HCT116 (cell line): ENCODE measurements around the gene MVK. TPM values are rescaled to one million over a fixed set of nuclear protein-coding genes. Genes with fewer than 3 reads are reported as not detected.

Experiments
- ATAC-seq: fragments of 200-7000 bp; cut with Tn5 transposase; 2 replicates; pipeline ENCODE4 v1.9.1; 2020; ENCODE audit warnings: mild to moderate bottlenecking, moderate library complexity
- BruUV-seq: library from RNA; stranded (reverse); fragments of 400-500 nt; replicated peaks from 2 replicates; lab custom pipeline; 2021; lab: Mats Ljungman, UMichigan
- CTCF ChIA-PET: fragments of 300-600 bp; sonication (Branson Sonifier 250); formaldehyde crosslinking; loops from one replicate; lab custom pipeline; 2021; ENCODE audit warnings: antibody characterized with exemption; lab: Charles Lee
- POLR2A ChIA-PET: fragments of 300-600, 350-600 bp; sonication (Branson Sonifier 250); formaldehyde crosslinking; loops from one replicate; lab custom pipeline; 2021; ENCODE audit warnings: antibody characterized with exemption; lab: Charles Lee
- RAD21 ChIA-PET, 2 experiments: fragments of 300-600 bp; sonication (Branson Sonifier 250); formaldehyde crosslinking; loops; one replicate each; lab custom pipeline; 2023; ENCODE audit warnings: low total read pairs in 2 of 2; ENCODE audit not compliant: uncharacterized antibody in 2 of 2, unreplicated experiment in 2 of 2, low non-redundant PET in 1 of 2; lab: Charles Lee
- DNase-seq: peaks from one replicate; pipeline ENCODE4 v3.0.0-alpha.2; 2010; ENCODE audit warnings: low read depth, low spot score
- H2AFZ ChIP-seq: fragments of 200-600 bp; shearing (Covaris generic), sonication (generic); 2 replicates; pipeline ENCODE4 v1.6.1; 2017; ENCODE audit warnings: low read depth, mixed run types, mixed read lengths, antibody characterized with exemption, low read length; ENCODE audit not compliant: poor library complexity, severe bottlenecking
- H3K27ac ChIP-seq: 2 replicates; pipeline ENCODE4 v1.5.1; 2012; ENCODE audit warnings: low read depth, low read length
- H3K27me3 ChIP-seq: fragments of 200-600 bp; sonication (generic); 2 replicates; pipeline ENCODE4 v1.6.1; 2016; ENCODE audit warnings: mixed run types, low read length, mixed read lengths; ENCODE audit not compliant: insufficient read depth
- H3K36me3 ChIP-seq, 2 experiments: fragments of 200-500 bp in 1 of 2; fragments of 200-600 bp in 1 of 2; sonication (Bioruptor generic) in 1 of 2; sonication (generic) in 1 of 2; 2 replicates each; pipeline versions ENCODE4 v1.5.1 to v1.6.1; 2014 to 2016; ENCODE audit warnings: low read length in 2 of 2, inconsistent platforms in 1 of 2, mixed read lengths in 1 of 2, mixed run types in 1 of 2; ENCODE audit not compliant: insufficient read depth in 2 of 2, control insufficient read depth in 1 of 2
- H3K4me1 ChIP-seq, 2 experiments: fragments of 200-600 bp in 1 of 2; sonication (generic) in 1 of 2; 2 replicates each; pipeline versions ENCODE4 v1.5.1 to v1.6.1; 2012 to 2017; ENCODE audit warnings: low read length in 2 of 2, inconsistent platforms in 1 of 2, mild to moderate bottlenecking in 1 of 2, mixed read lengths in 1 of 2, mixed run types in 1 of 2, moderate library complexity in 1 of 2; ENCODE audit not compliant: insufficient read depth in 2 of 2, control insufficient read depth in 1 of 2
- H3K4me2 ChIP-seq: fragments of 200-600 bp; sonication (generic); 2 replicates; pipeline ENCODE4 v1.6.1; 2017; ENCODE audit warnings: mixed run types, low read length, mixed read lengths
- H3K4me3 ChIP-seq, 2 experiments: fragments of 200-600 bp in 1 of 2; sonication (generic) in 1 of 2; replicated peaks in 1 of 2; 2 replicates each; pipeline ENCODE4 v1.5.1; 2011 to 2016; ENCODE audit warnings: low read length in 2 of 2, control low read depth in 1 of 2, low read depth in 1 of 2, mild to moderate bottlenecking in 1 of 2, mixed read lengths in 1 of 2, mixed run types in 1 of 2
- H3K79me2 ChIP-seq: fragments of 200-600 bp; sonication (generic); 2 replicates; pipeline ENCODE4 v1.6.1; 2017; ENCODE audit warnings: mild to moderate bottlenecking, mixed run types, low read length, moderate library complexity, mixed read lengths; ENCODE audit not compliant: insufficient read depth
- H3K9ac ChIP-seq: fragments of 200-600 bp; sonication (generic); 2 replicates; pipeline ENCODE4 v1.6.1; 2016; ENCODE audit warnings: low read length, mixed read lengths
- H3K9me2 ChIP-seq: fragments of 200-600 bp; sonication (generic), shearing (Covaris generic); 2 replicates; pipeline ENCODE4 v1.6.1; 2017; ENCODE audit warnings: mixed run types, mild to moderate bottlenecking, moderate library complexity; ENCODE audit not compliant: insufficient read depth
- H3K9me3 ChIP-seq, 2 experiments: fragments of 200-500 bp in 1 of 2; fragments of 200-600 bp in 1 of 2; sonication (Bioruptor generic) in 1 of 2; sonication (generic) in 1 of 2; 2 replicates each; pipeline ENCODE4 v1.6.1; 2014 to 2017; ENCODE audit warnings: low read length in 2 of 2, mixed read lengths in 2 of 2, inconsistent platforms in 1 of 2, low read depth in 1 of 2, mild to moderate bottlenecking in 1 of 2, mixed run types in 1 of 2, moderate library complexity in 1 of 2; ENCODE audit not compliant: control insufficient read depth in 1 of 2, insufficient read depth in 1 of 2
- H4K20me1 ChIP-seq: fragments of 200-600 bp; sonication (generic), shearing (Covaris generic); 2 replicates; pipeline ENCODE4 v1.6.1; 2017; ENCODE audit warnings: mixed run types, mild to moderate bottlenecking, moderate library complexity; ENCODE audit not compliant: insufficient read depth
- CBX3 ChIP-seq: IDR thresholded peaks from 2 replicates; pipeline ENCODE4 v1.6.1; 2012; ENCODE audit warnings: low read depth
- SIN3A ChIP-seq: IDR thresholded peaks from 2 replicates; pipeline ENCODE4 v1.6.1; 2012; ENCODE audit warnings: low read depth
- ZNF274 ChIP-seq: fragments of 200-500 bp; sonication (Bioruptor generic); IDR thresholded peaks from 2 replicates; pipeline ENCODE4 v1.6.1; 2014; ENCODE audit warnings: mild to moderate bottlenecking, low read depth, low read length, inconsistent platforms
- intact Hi-C: fragments of 100-400 bp; cut with micrococcal nuclease; formaldehyde crosslinking; loops from 2 replicates; pipeline ENCODE4 v1.10.0; 2022
- total RNA-seq: library from RNA; stranded (reverse); gene quantifications from one replicate; pipeline ENCODE4 v1.2.1, GENCODE V29; 2021; ENCODE audit not compliant: unreplicated experiment
- TF ChIP-seq, protein P1 (sequence below): IDR thresholded peaks from 2 replicates; pipeline ENCODE4 v1.6.1; 2012; ENCODE audit warnings: low read depth
- TF ChIP-seq, protein P2 (sequence below): IDR thresholded peaks from 2 replicates; pipeline ENCODE4 v1.6.1; 2011; ENCODE audit warnings: mild to moderate bottlenecking, low read length, moderate library complexity; ENCODE audit not compliant: insufficient replicate concordance; ENCODE audit errors: extremely low read depth

MVK gene
- total RNA-seq, 1 experiment from 2014 or later: 17.3 TPM

DNA sequence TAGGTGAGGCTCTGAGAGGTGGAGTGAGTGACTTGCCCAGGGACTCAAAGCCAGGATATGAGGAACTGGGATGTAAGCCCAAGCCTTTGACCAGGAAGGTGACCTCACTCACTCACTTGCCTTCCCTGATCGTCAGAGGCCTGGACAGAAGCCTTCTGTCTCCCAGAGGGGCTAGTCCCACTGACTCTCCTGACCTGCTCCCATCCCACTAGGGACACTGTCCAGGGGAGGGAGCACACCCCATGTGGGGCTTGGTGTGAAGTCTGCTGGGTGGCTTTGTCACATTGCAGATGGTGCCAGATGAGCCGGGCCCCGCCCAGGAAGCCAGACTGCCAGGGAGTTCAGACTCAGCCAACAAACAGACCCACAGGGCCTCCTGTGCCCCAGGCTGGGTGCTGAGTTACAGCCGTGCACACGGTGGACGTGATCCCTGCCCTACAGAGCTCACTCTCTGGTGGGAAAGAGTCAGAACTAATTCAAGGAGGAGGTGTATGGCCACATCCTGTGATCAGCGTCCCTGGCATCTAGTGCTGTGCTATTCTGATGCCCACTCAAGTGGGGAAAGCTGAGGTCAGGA is 28.6 kb upstream of the MVK start:
- no peak for DNase-seq
- peaks cover 19% of the 10 kb centered on the region; the same call in 1 of the 2 replicates for H3K27me3 ChIP-seq
- H3K9me2 ChIP-seq: no peaks in the 10 kb centered on the region
- H3K36me3 ChIP-seq: no peaks in the 10 kb centered on the region
- no TSS peak for BruUV-seq
- H3K4me2 ChIP-seq: peak overlapping the region; percentile 34
- ChIA-PET POLR2A (no interaction called here), CTCF (no interaction called here), RAD21 (no interaction called here)
- H3K27ac ChIP-seq: no peak overlapping the region
- TF ChIP-seq, protein P1, sequence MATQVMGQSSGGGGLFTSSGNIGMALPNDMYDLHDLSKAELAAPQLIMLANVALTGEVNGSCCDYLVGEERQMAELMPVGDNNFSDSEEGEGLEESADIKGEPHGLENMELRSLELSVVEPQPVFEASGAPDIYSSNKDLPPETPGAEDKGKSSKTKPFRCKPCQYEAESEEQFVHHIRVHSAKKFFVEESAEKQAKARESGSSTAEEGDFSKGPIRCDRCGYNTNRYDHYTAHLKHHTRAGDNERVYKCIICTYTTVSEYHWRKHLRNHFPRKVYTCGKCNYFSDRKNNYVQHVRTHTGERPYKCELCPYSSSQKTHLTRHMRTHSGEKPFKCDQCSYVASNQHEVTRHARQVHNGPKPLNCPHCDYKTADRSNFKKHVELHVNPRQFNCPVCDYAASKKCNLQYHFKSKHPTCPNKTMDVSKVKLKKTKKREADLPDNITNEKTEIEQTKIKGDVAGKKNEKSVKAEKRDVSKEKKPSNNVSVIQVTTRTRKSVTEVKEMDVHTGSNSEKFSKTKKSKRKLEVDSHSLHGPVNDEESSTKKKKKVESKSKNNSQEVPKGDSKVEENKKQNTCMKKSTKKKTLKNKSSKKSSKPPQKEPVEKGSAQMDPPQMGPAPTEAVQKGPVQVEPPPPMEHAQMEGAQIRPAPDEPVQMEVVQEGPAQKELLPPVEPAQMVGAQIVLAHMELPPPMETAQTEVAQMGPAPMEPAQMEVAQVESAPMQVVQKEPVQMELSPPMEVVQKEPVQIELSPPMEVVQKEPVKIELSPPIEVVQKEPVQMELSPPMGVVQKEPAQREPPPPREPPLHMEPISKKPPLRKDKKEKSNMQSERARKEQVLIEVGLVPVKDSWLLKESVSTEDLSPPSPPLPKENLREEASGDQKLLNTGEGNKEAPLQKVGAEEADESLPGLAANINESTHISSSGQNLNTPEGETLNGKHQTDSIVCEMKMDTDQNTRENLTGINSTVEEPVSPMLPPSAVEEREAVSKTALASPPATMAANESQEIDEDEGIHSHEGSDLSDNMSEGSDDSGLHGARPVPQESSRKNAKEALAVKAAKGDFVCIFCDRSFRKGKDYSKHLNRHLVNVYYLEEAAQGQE: no peak
- TF ChIP-seq, protein P2, sequence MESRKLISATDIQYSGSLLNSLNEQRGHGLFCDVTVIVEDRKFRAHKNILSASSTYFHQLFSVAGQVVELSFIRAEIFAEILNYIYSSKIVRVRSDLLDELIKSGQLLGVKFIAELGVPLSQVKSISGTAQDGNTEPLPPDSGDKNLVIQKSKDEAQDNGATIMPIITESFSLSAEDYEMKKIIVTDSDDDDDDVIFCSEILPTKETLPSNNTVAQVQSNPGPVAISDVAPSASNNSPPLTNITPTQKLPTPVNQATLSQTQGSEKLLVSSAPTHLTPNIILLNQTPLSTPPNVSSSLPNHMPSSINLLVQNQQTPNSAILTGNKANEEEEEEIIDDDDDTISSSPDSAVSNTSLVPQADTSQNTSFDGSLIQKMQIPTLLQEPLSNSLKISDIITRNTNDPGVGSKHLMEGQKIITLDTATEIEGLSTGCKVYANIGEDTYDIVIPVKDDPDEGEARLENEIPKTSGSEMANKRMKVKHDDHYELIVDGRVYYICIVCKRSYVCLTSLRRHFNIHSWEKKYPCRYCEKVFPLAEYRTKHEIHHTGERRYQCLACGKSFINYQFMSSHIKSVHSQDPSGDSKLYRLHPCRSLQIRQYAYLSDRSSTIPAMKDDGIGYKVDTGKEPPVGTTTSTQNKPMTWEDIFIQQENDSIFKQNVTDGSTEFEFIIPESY: no peak
- TF ChIP-seq CBX3: no peak
- TF ChIP-seq ZNF274: no peak
- TF ChIP-seq SIN3A: no peak
- no peaks in the 10 kb centered on the region for H3K79me2 ChIP-seq
- intact Hi-C loops: no loop called here
- peaks cover 0 to 19% of the 10 kb centered on the region in 2 experiments; a peak in 2 of 4 replicates for H3K4me1 ChIP-seq
- peak; percentile 43 for ATAC-seq
- H2AFZ ChIP-seq: no peak overlapping the region
- H3K9me3 ChIP-seq: no peaks in the 10 kb centered on the region
- H4K20me1 ChIP-seq: no peaks in the 10 kb centered on the region
- no peak overlapping the region for H3K4me3 ChIP-seq
- no peak overlapping the region for H3K9ac ChIP-seq
